Colonic mucosa (tissue), 4 donors: ENCODE data around the gene BCAM. TPM values are rescaled to one million over a fixed set of nuclear protein-coding genes. Genes with fewer than 3 reads are reported as not detected.
A peak's percentile ranks its signal among the peaks of the same experiment; 100 is the strongest.

Experiments
- DNase-seq: peaks from one replicate; pipeline ENCODE4 v3.0.0-alpha.2; 2020
- H3K27ac ChIP-seq: fragments of 200-600 bp; one replicate; pipeline ENCODE4 v1.8.0; 2021
- H3K27me3 ChIP-seq: fragments of 200-600 bp; one replicate; pipeline ENCODE4 v1.8.0; 2021
- H3K36me3 ChIP-seq: fragments of 200-600 bp; one replicate; pipeline ENCODE4 v1.8.0; 2021
- H3K4me1 ChIP-seq: fragments of 200-600 bp; one replicate; pipeline ENCODE4 v1.8.0; 2021; ENCODE audit warnings: mild to moderate bottlenecking
- H3K4me3 ChIP-seq: fragments of 200-600 bp; one replicate; pipeline ENCODE4 v1.8.0; 2021
- H3K9ac ChIP-seq, 2 donors: one replicate each; pipeline ENCODE4 v1.7.0; 2013; ENCODE audit warnings: control low read depth in 2 of 2, low read depth in 2 of 2, low read length in 2 of 2
- H3K9me3 ChIP-seq: fragments of 200-600 bp; one replicate; pipeline ENCODE4 v1.8.0; 2021
- intact Hi-C: fragments of 100-400 bp; cut with DNase I; formaldehyde crosslinking; loops from one replicate; pipeline ENCODE4 v1.14.1; 2022
- total RNA-seq, 2 donors: library from RNA; stranded (reverse); fragmentation: NEBNext Ultra II Directional in 1 of 2; extraction: Animal tissue kit (Norgen Biotek cat#: 25700) in 1 of 2; gene quantifications; one replicate each; pipeline ENCODE4 v1.2.1, GENCODE V29; 2021
- TF ChIP-seq, protein P1 (sequence below): fragments of 200-600 bp; IDR thresholded peaks from one replicate; pipeline ENCODE4 v1.8.0; 2022; ENCODE audit warnings: antibody characterized with exemption, mild to moderate bottlenecking
- donor health status: healthy.
- donor health status: DM: no; HTN: no; CAD: no.
- donor health status: DM: no; HTN: no; CAD: no.

The BCAM gene
- total RNA-seq, 2 donors from 2014 or later, result 15.1 to 20.7 TPM

DNA sequence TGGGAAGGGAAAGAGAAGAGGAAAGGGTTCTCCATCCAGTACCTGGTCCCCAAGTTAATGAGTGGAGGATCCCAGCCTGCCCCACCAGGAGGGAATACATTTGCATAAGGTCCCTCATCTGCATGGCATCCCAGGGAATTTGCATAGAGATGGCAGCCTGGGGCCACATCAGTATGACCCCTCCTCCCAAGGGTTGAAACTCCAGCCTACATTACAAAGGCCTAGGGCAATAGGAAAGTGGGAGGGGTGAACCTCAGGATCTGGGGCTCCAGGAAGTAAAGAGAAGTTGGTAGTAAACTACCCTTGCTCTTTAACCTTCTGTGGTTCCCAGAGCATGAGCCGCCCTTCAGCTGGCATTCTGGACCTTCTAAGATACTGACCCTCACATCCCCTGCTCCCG lies 30.4 kb downstream of the BCAM start:
- Histone ChIP-seq H3K9ac (no peak overlapping the region), H3K4me3 (no peak overlapping the region), H3K27me3 (no peaks in the 10 kb centered on the region), H3K9me3 (no peaks in the 10 kb centered on the region), H3K27ac (no peak overlapping the region), H3K36me3 (no peaks in the 10 kb centered on the region), H3K4me1 (no peaks in the 10 kb centered on the region)
- TF ChIP-seq, protein P1, sequence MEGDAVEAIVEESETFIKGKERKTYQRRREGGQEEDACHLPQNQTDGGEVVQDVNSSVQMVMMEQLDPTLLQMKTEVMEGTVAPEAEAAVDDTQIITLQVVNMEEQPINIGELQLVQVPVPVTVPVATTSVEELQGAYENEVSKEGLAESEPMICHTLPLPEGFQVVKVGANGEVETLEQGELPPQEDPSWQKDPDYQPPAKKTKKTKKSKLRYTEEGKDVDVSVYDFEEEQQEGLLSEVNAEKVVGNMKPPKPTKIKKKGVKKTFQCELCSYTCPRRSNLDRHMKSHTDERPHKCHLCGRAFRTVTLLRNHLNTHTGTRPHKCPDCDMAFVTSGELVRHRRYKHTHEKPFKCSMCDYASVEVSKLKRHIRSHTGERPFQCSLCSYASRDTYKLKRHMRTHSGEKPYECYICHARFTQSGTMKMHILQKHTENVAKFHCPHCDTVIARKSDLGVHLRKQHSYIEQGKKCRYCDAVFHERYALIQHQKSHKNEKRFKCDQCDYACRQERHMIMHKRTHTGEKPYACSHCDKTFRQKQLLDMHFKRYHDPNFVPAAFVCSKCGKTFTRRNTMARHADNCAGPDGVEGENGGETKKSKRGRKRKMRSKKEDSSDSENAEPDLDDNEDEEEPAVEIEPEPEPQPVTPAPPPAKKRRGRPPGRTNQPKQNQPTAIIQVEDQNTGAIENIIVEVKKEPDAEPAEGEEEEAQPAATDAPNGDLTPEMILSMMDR, result no peak
- DNase-seq, result no peak
- intact Hi-C loops, result no loop called here

DNA sequence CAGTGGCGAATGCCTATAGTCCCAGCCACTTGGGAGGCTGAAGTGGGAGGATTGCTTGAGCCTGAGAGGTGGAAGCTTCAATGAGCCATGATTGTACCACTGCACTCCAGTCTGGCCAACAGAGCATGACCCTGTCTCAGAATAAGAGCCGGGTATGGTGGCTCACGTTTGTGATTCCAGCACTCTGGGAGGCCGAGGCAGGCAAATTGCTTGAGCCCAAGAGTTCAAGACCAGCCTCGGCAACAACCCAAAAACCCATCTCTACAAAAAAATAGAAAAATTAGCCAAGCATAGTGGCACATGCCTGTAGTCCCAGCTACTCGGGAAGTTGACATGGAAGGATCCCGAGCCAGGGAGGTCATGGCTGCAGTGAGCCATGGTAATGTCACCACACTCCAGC lies 31.9 kb downstream of the BCAM start:
- TF ChIP-seq, protein P1, result no peak
- no peak for DNase-seq
- no peaks in the 10 kb centered on the region for H3K36me3 ChIP-seq
- no peak overlapping the region for H3K4me3 ChIP-seq
- H3K9ac ChIP-seq, result no peak overlapping the region
- no peaks in the 10 kb centered on the region for H3K9me3 ChIP-seq
- H3K27ac ChIP-seq, result no peak overlapping the region
- H3K27me3 ChIP-seq, result no peaks in the 10 kb centered on the region
- peaks cover 5% of the 10 kb centered on the region for H3K4me1 ChIP-seq
- intact Hi-C loops, result no loop called here

DNA sequence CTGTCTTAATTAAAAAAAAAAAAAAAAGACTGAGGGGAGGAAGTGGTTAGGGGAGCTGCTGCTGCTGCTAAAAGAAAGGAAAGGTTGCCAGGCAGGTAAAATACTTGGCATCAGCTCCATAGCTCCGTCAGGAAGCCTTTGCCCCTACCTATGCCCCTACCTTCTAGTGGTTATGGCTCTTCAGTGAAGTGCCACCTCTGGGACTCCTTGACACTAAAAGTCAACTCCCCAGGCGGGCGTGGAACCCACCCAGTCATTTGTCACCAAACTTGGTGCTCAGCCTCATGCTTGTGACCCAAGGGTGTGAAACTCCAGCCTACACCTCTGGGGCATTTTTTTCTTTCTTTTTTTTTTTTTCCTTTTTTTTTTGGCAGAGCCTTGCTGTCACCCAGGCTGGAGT lies 32.3 kb downstream of the BCAM start:
- H3K4me1 ChIP-seq, result peaks cover 5% of the 10 kb centered on the region
- H3K36me3 ChIP-seq, result no peaks in the 10 kb centered on the region
- no peaks in the 10 kb centered on the region for H3K9me3 ChIP-seq
- H3K27ac ChIP-seq, result no peak overlapping the region
- no peak overlapping the region for H3K4me3 ChIP-seq
- intact Hi-C loops, result no loop called here
- TF ChIP-seq, protein P1, result no peak
- no peak overlapping the region for H3K9ac ChIP-seq
- H3K27me3 ChIP-seq, result no peaks in the 10 kb centered on the region
- DNase-seq, result no peak

DNA sequence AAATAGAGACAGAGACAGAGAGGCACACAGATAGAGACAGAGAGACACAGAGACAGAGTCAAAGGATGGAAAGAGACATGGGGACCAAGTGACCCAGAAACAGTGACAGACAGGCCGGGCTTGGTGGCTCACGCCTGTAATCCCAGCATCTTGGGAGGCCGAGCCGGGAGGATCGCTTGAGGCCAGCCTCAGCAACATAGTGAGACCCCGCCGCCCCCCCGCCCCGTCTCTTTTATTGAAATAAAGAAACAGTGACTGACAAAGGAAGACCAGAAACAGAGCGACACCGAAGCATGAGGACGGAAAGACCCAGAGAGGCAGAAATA lies 36.3 kb downstream of the BCAM start:
- Histone ChIP-seq H3K4me3 (peak overlapping the region; percentile 39), H3K36me3 (no peaks in the 10 kb centered on the region), H3K27me3 (no peaks in the 10 kb centered on the region), H3K9me3 (no peaks in the 10 kb centered on the region), H3K27ac (peak overlapping the region; percentile 63), H3K4me1 (peaks cover 5% of the 10 kb centered on the region), H3K9ac (peak overlapping the region; percentile 49 to 89)
- TF ChIP-seq, protein P1, result no peak
- no peak for DNase-seq
- intact Hi-C loops, result loop anchor here (2.0 kb wide), 2 partner anchors 44 to 156 kb away; no protein-coding TSS in a partner anchor

DNA sequence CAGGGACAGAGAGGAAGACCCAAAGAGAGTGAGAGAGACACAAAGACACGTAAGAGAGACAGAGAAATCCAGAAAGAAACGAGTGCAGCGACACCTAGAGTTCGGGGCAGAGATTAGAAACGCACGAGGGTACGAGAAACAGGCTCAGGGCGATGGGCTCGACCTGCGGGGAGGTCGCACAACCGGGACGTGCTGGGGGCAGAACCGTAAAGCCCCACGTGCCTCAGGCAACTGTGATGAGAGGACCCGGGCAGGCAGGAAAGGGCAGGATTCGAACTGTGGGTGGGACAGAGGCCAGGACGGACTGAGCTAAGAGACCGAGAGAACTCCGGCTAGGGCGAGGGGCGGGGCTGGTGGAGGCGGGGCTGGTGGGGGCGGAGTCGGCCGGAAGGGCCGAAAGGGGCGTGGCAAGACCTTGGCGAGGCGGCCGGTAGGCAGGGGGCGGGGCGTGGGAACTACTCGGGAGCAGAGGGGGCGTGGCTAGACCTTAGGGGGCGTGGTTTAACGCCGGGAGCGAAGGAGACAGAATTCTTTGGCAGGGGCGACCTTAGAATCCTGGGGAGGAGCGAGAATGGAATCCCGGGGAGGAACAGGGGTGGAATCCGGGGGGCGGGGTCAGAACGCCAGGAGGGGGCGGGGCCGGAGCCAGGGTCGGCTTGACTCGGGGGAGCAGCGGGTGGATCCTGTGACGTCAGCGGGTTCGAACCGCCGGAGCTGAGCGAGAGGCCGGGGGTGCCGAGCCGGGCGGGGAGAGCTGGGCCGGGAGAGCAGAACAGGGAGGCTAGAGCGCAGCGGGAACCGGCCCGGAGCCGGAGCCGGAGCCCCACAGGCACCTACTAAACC lies 36.9 kb downstream of the BCAM start, which contains the start of gene NECTIN2:
Gene NECTIN2 (plus strand): TSS at position 686 of the 843 bp plus-strand sequence. CDS start 229 bp downstream, outside the sequence.
- DNase-seq, result peak; percentile 100
- H3K9ac ChIP-seq, result peak within 1 kb of the TSS; percentile 99 to 100
- intact Hi-C loops, result loop anchor here (2.0 kb wide), 2 partner anchors 45 to 157 kb away; no protein-coding TSS in a partner anchor
- H3K9me3 ChIP-seq, result no peaks in the 10 kb centered on the region
- peak within 1 kb of the TSS; percentile 85 for H3K4me3 ChIP-seq
- no peaks in the 10 kb centered on the region for H3K36me3 ChIP-seq
- no peaks in the 10 kb centered on the region for H3K27me3 ChIP-seq
- H3K27ac ChIP-seq, result peak within 1 kb of the TSS; percentile 91
- peaks cover 5% of the 10 kb centered on the region for H3K4me1 ChIP-seq
- TF ChIP-seq, protein P1, result peak; percentile 39
